Pancreas (tissue), 10 donors: ENCODE measurements around the gene RAB26. TPM values are rescaled to one million over a fixed set of nuclear protein-coding genes. Genes with fewer than 3 reads are reported as not detected.

ENCODE experiments used
- ATAC-seq, 4 donors: fragments of 200-7000 bp; cut with Tn5 transposase; one replicate each; pipeline versions ENCODE4 v1.8.0 to v1.9.1; 2020; ENCODE audit warnings: mild to moderate bottlenecking in 4 of 4, moderate library complexity in 4 of 4
- DNase-seq, 6 donors: peaks; one replicate each; pipeline ENCODE4 v3.0.0-alpha.2; 2020
- FAIRE-seq: peaks from 2 replicates; lab custom pipeline; 2012; peaks lifted over from hg19 to GRCh38; lab: Jason Lieb, UNC
- H3K27ac ChIP-seq, 4 donors: fragments of 200-600 bp; sonication (generic); 1 replicate in 3 of 4; 2 replicates in 1 of 4; pipeline versions ENCODE4 v1.5.0 to v1.8.0; 2020
- H3K27me3 ChIP-seq, 4 donors: fragments of 200-600 bp; one replicate each; pipeline ENCODE4 v1.8.0; 2021
- H3K36me3 ChIP-seq, 3 donors: fragments of 200-600 bp; sonication (generic) in 1 of 3; one replicate each; pipeline versions ENCODE4 v1.5.0 to v1.8.0; 2020 to 2021
- H3K4me1 ChIP-seq, 3 donors: fragments of 200-600 bp; one replicate each; pipeline ENCODE4 v1.8.0; 2021
- H3K4me3 ChIP-seq, 4 donors: fragments of 200-600 bp; sonication (generic) in 2 of 4; one replicate each; pipeline versions ENCODE4 v1.5.0 to v1.8.0; 2020 to 2021
- H3K9me3 ChIP-seq, 4 donors: fragments of 200-600 bp; one replicate each; pipeline ENCODE4 v1.8.0; 2021
- WGBS, 2 donors: extraction: QIAGEN DNeasy Blood & Tissue Kit; methylation state at CpG; one replicate each; pipeline ENCODE4 v1.1.7; 2013; 5-methylcytosine and 5-hydroxymethylcytosine counted together
- intact Hi-C, 3 donors: fragments of 100-400 bp; cut with DNase I; formaldehyde crosslinking; loops; one replicate each; pipeline versions ENCODE4 v1.11.1 to v1.14.2; 2022
- polyA plus RNA-seq, 2 donors: library from polyadenylated mRNA; stranded (reverse); fragments of 200-250 nt; gene quantifications; one replicate each; pipeline ENCODE4 v1.2.3, GENCODE V29; 2013
- total RNA-seq, 6 donors: library from RNA; stranded (reverse); fragmentation: NEBNext Ultra II Directional in 4 of 6; extraction: Animal tissue kit (Norgen Biotek cat#: 25700) in 4 of 6; gene quantifications; one replicate each; pipeline versions ENCODE4 v1.2.1 to v1.2.4, GENCODE V29; 2021 to 2023
- TF ChIP-seq, protein P1 (sequence below), 4 donors: fragments of 200-600 bp; sonication (generic) in 3 of 4; IDR thresholded peaks; one replicate each; pipeline versions ENCODE4 v1.5.0 to v1.8.0; 2021; ENCODE audit warnings: antibody characterized with exemption in 4 of 4
- donor health status: healthy with polysubstance abuse.
- donor health status: DM: no; HTN: no; CAD: no; lungs with moderate emphysema.
- donor health status: DM: no; HTN: no; CAD: no.
- donor health status: control.
- donor health status: control.
- donor health status: Bipolar disorder and iron deficiency.
- donor health status: DM: yes; HTN: yes; CAD: no.
- donor health status: DM: no; HTN: no; CAD: no.
- donor health status: DM: no; HTN: no; CAD: no.
- donor health status: DM: yes; HTN: yes; CAD: no.

The RAB26 gene
- total and polyA plus RNA-seq, 8 donors = 19.2 to 255 (median 33.6) TPM

- peak overlapping the region in 2 of 4 donors; percentile 35 to 44 for H3K4me3 ChIP-seq
- no peak overlapping the region for H3K27ac ChIP-seq
- peaks cover 5 to 7% (median 7%) of the 10 kb centered on the region in 3 donors for H3K4me1 ChIP-seq
- H3K27me3 ChIP-seq = no peaks in the 10 kb centered on the region
- DNase-seq = peak in 1 of 6 donors; percentile 65
- no peak for ATAC-seq
- no peaks in the 10 kb centered on the region for H3K36me3 ChIP-seq
- no peak for FAIRE-seq
- intact Hi-C loops = loop anchor here in 1 of 3 donors (10.0 kb wide), 1 partner anchor 58 kb away; the partner anchor contains the start of gene ECI1
- TF ChIP-seq, protein P1, sequence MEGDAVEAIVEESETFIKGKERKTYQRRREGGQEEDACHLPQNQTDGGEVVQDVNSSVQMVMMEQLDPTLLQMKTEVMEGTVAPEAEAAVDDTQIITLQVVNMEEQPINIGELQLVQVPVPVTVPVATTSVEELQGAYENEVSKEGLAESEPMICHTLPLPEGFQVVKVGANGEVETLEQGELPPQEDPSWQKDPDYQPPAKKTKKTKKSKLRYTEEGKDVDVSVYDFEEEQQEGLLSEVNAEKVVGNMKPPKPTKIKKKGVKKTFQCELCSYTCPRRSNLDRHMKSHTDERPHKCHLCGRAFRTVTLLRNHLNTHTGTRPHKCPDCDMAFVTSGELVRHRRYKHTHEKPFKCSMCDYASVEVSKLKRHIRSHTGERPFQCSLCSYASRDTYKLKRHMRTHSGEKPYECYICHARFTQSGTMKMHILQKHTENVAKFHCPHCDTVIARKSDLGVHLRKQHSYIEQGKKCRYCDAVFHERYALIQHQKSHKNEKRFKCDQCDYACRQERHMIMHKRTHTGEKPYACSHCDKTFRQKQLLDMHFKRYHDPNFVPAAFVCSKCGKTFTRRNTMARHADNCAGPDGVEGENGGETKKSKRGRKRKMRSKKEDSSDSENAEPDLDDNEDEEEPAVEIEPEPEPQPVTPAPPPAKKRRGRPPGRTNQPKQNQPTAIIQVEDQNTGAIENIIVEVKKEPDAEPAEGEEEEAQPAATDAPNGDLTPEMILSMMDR (IDR thresholded peaks at IDR 0.05) = no peak
- WGBS, 2 donors = 45 to 52% methylated on average over 26 to 32 of the region's 32 CpGs
- H3K9me3 ChIP-seq = no peaks in the 10 kb centered on the region
These were observed 48.6 kb downstream of the RAB26 start for GRCh38 chr16:2196981-2197511.

- no peaks in the 10 kb centered on the region for H3K9me3 ChIP-seq
- ATAC-seq = no peak
- no peak for DNase-seq
- peaks cover 5 to 7% (median 7%) of the 10 kb centered on the region in 3 donors for H3K4me1 ChIP-seq
- H3K36me3 ChIP-seq = no peaks in the 10 kb centered on the region
- 80 to 86% methylated on average over 6 of the region's 6 CpGs for WGBS, 2 donors
- intact Hi-C loops = loop anchor here in 1 of 3 donors (10.0 kb wide), 1 partner anchor 57 kb away; the partner anchor contains the start of gene ECI1
- H3K27ac ChIP-seq = no peak overlapping the region
- no peak overlapping the region for H3K4me3 ChIP-seq
- H3K27me3 ChIP-seq = no peaks in the 10 kb centered on the region
- TF ChIP-seq, protein P1 (IDR thresholded peaks at IDR 0.05) = no peak
- FAIRE-seq = no peak
These were observed 49.3 kb downstream of the RAB26 start for GRCh38 chr16:2197765-2198164.

GRCh38 chr16:2198283-2198682, 49.9 kb downstream of the RAB26 start:
- FAIRE-seq (no peak), DNase-seq (no peak), ATAC-seq (no peak)
- H3K27ac ChIP-seq = no peak overlapping the region
- no peak overlapping the region for H3K4me3 ChIP-seq
- intact Hi-C loops = loop anchor here in 1 of 3 donors (10.0 kb wide), 1 partner anchor 57 kb away; the partner anchor contains the start of gene ECI1
- 69 to 74% methylated on average over 4 of the region's 4 CpGs for WGBS, 2 donors
- no peaks in the 10 kb centered on the region for H3K27me3 ChIP-seq
- no peaks in the 10 kb centered on the region for H3K36me3 ChIP-seq
- TF ChIP-seq, protein P1 (IDR thresholded peaks at IDR 0.05) = no peak
- no peaks in the 10 kb centered on the region for H3K9me3 ChIP-seq
- peaks cover 5 to 7% (median 7%) of the 10 kb centered on the region in 3 donors for H3K4me1 ChIP-seq

DNA sequence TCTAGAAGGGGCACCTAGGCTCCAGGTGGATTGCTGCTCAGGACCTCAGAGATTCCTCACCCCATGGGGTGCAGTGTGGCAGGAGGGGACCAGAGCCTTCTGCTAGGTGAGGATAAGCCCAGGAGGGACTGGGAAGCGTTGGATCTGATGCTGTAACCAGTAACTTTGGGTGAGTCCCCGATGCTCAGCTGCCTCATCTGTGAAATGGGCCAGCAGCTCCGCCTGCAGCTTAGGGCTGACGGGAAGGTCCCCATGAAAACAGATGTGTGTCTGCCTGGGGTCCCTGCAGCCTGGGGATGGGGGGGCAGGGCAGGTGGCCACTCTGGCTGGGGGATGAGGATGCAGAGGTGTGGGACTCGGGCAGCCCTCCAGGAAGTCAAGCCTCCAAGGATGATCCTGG, 50.7 kb downstream of the RAB26 start:
- WGBS, 2 donors = 73 to 74% methylated on average over 5 of the region's 5 CpGs
- Histone ChIP-seq H3K4me1 (peaks cover 5 to 7% (median 7%) of the 10 kb centered on the region in 3 donors), H3K36me3 (no peaks in the 10 kb centered on the region), H3K9me3 (no peaks in the 10 kb centered on the region), H3K27ac (no peak overlapping the region), H3K27me3 (no peaks in the 10 kb centered on the region), H3K4me3 (no peak overlapping the region)
- TF ChIP-seq, protein P1 (IDR thresholded peaks at IDR 0.05) = no peak
- FAIRE-seq (no peak), ATAC-seq (no peak), DNase-seq (no peak)
- intact Hi-C loops = loop anchor here in 1 of 3 donors (10.0 kb wide), 1 partner anchor 56 kb away; the partner anchor contains the start of gene ECI1

DNA sequence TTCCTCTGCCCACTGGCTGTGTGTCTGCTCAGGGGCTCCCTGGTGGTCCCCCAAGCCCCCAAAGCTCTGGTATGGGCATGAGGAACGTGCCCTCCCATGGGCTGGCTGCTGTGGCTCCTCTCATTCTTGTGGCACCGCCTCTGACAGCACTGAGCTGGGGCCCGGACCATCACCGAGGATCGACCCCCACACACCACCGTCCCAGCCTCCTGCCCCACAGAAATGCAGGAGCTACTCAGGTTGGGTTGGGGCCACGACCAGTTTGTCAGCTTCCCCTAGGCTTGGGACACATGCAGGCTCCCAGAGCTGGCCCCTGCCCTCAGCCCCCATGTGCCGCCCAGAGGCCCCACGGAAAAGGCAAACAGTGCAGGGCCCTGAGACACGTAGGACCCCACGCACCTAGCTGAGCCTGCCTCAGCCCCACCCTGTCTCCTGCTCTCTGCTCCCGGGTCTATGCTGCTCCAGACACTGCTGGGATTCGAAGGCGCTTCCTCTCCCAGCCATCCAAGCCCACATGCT, 51.3 kb downstream of the RAB26 start:
- Histone ChIP-seq H3K36me3 (no peaks in the 10 kb centered on the region), H3K9me3 (no peaks in the 10 kb centered on the region), H3K27me3 (no peaks in the 10 kb centered on the region), H3K4me3 (no peak overlapping the region), H3K4me1 (peaks cover 5 to 8% (median 7%) of the 10 kb centered on the region in 3 donors), H3K27ac (no peak overlapping the region)
- no peak for ATAC-seq
- intact Hi-C loops = loop anchor here in 1 of 3 donors (10.0 kb wide), 1 partner anchor 55 kb away; the partner anchor contains the start of gene ECI1
- TF ChIP-seq, protein P1 (IDR thresholded peaks at IDR 0.05) = no peak
- 72 to 75% methylated on average over 14 of the region's 14 CpGs for WGBS, 2 donors
- FAIRE-seq = no peak
- peak in 1 of 6 donors; percentile 57 for DNase-seq
